22Rv1 (cell line): ENCODE data around the gene BEX4.
"Not testable (repeated sequence)": the region's sequence is repeated elsewhere in the genome, so short reads cannot be mapped to it uniquely, and the experiment has no call there.

ENCODE experiments used
- CTCF ChIP-seq: fragments of 450-650 bp; IDR thresholded peaks from 2 replicates; pipeline ENCODE4 v1.5.1; 2017; ENCODE audit warnings: mild to moderate bottlenecking
- ZFX ChIP-seq: fragments of 450-650 bp; IDR thresholded peaks from 2 replicates; pipeline ENCODE4 v1.6.1; 2017; ENCODE audit warnings: antibody characterized with exemption, borderline replicate concordance

DNA sequence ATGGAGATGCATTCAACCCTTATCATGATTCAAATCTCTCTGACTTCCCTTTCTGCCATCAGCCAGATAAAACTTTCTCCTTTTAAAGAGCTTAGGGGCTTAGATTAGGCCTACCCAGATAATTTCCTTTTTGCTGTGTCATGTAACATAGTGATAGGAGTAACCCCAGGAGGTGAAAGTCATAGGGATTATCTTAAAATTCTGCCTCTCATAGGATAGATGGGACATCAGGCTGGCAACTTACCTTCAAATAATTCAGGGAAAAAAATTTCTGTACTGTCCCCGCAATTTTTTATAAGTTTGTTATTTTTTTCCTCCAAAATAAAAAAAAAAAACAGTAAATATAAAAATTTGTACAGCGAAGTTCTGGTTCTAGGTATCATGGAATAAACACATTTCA lies 20.7 kb downstream of the BEX4 start:
- TF ChIP-seq CTCF, ZFX: not testable (repeated sequence)
